Keratinocyte (primary cell): ENCODE measurements around the gene CA12. TPM values are rescaled to one million over a fixed set of nuclear protein-coding genes. Genes with fewer than 3 reads are reported as not detected.

Experiments
- DNase-seq: peaks from one replicate; pipeline ENCODE4 v3.0.0-alpha.2; 2011; ENCODE audit warnings: low read depth, missing footprints, low spot score
- FAIRE-seq: peaks from 2 replicates; lab custom pipeline; 2011; peaks lifted over from hg19 to GRCh38; lab: Jason Lieb, UNC
- H2AFZ ChIP-seq: 2 replicates; pipeline ENCODE4 v1.6.0; 2012; ENCODE audit warnings: low read length, control low read depth, inconsistent platforms; ENCODE audit not compliant: control insufficient read depth
- H3K27ac ChIP-seq: 2 replicates; pipeline ENCODE4 v1.5.1; 2011; ENCODE audit warnings: low read length; ENCODE audit not compliant: control insufficient read depth, insufficient read depth
- H3K27me3 ChIP-seq: 3 replicates; pipeline ENCODE4 v1.6.0; 2011; ENCODE audit warnings: low read length; ENCODE audit not compliant: control insufficient read depth, insufficient read depth; ENCODE audit errors: extremely low read depth
- H3K36me3 ChIP-seq, 2 experiments: 2 replicates in 1 of 2; 3 replicates in 1 of 2; pipeline ENCODE4 v1.5.1; 2011; ENCODE audit warnings: low read length in 2 of 2, mild to moderate bottlenecking in 1 of 2; ENCODE audit not compliant: control insufficient read depth in 2 of 2, insufficient read depth in 2 of 2; ENCODE audit errors: extremely low read depth in 1 of 2
- H3K4me1 ChIP-seq: 3 replicates; pipeline ENCODE4 v1.5.1; 2011; ENCODE audit warnings: low read length; ENCODE audit not compliant: control insufficient read depth, insufficient read depth; ENCODE audit errors: extremely low read depth
- H3K4me2 ChIP-seq: 3 replicates; pipeline ENCODE4 v1.6.0; 2011; ENCODE audit warnings: low read depth, low read length; ENCODE audit not compliant: control insufficient read depth, insufficient read depth; ENCODE audit errors: extremely low read depth
- H3K4me3 ChIP-seq, 3 experiments: fragments of 200-600 bp in 1 of 3; sonication (generic) in 1 of 3; 2 replicates in 2 of 3; 3 replicates in 1 of 3; pipeline ENCODE4 v1.5.1; 2011 to 2016; ENCODE audit warnings: low read length in 3 of 3, mild to moderate bottlenecking in 3 of 3, control low read depth in 2 of 3, inconsistent platforms in 1 of 3, low read depth in 1 of 3, mixed read lengths in 1 of 3, mixed run types in 1 of 3, moderate library complexity in 1 of 3; ENCODE audit not compliant: control insufficient read depth in 2 of 3, insufficient read depth in 2 of 3; ENCODE audit errors: extremely low read depth in 1 of 3
- H3K79me2 ChIP-seq: 2 replicates; pipeline ENCODE4 v1.6.0; 2012; ENCODE audit warnings: low read length; ENCODE audit not compliant: control insufficient read depth, insufficient read depth
- H3K9ac ChIP-seq: 3 replicates; pipeline ENCODE4 v1.6.0; 2011; ENCODE audit warnings: low read length; ENCODE audit not compliant: control insufficient read depth, insufficient read depth; ENCODE audit errors: extremely low read depth
- H3K9me1 ChIP-seq: 3 replicates; pipeline ENCODE4 v1.6.0; 2011; ENCODE audit warnings: low read length; ENCODE audit not compliant: control insufficient read depth, insufficient read depth; ENCODE audit errors: extremely low read depth
- H3K9me3 ChIP-seq: 2 replicates; pipeline ENCODE4 v1.5.1; 2012; ENCODE audit warnings: low read depth, low read length; ENCODE audit not compliant: control insufficient read depth
- H4K20me1 ChIP-seq: 3 replicates; pipeline ENCODE4 v1.6.0; 2011; ENCODE audit warnings: low read length; ENCODE audit not compliant: control insufficient read depth, insufficient read depth; ENCODE audit errors: extremely low read depth
- EZH2 ChIP-seq: IDR thresholded peaks from one replicate; pipeline ENCODE4 v1.6.1; 2012; ENCODE audit warnings: inconsistent platforms, mild to moderate bottlenecking, low read length, moderate library complexity
- dilution Hi-C: fragments of 300-500 bp; cut with MboI; formaldehyde crosslinking; loops from one replicate; pipeline ENCODE4 v1.7.0; 2020; ENCODE audit warnings: low sequenced_read_pairs; ENCODE audit not compliant: extremely low pct_ligation_motif_present
- polyA plus RNA-seq, 5 experiments: library from polyadenylated mRNA; depleted of rRNA in 3 of 5; stranded (reverse) in 3 of 5; stranded (forward) in 1 of 5; unstranded in 1 of 5; fragments of >200 nt; gene quantifications; 1 replicate in 1 of 5; 2 replicates in 3 of 5; 3 replicates in 1 of 5; pipeline versions ENCODE4 v1.2.1 to v1.2.3, GENCODE V29; 2011 to 2012; ENCODE audit warnings: missing spikeins in 2 of 5, low read depth in 1 of 5, low replicate concordance in 1 of 5
- TF ChIP-seq, protein P1 (sequence below), 3 experiments: IDR thresholded peaks in 1 of 3; conservative IDR thresholded peaks in 1 of 3; optimal IDR thresholded peaks in 1 of 3; 2 replicates in 2 of 3; 3 replicates in 1 of 3; pipeline versions ENCODE3 to v1.5.1; 2011; ENCODE audit warnings: low read length in 3 of 3, mild to moderate bottlenecking in 3 of 3, moderate library complexity in 2 of 3, control low read depth in 1 of 3, inconsistent platforms in 1 of 3; ENCODE audit not compliant: insufficient read depth in 2 of 3; ENCODE audit errors: extremely low read depth in 1 of 3

The CA12 gene
- polyA plus RNA-seq, 1 donor (not counting 4 experiments of a cell fraction or from before 2014, with no cell fraction given), result 158 TPM

DNA sequence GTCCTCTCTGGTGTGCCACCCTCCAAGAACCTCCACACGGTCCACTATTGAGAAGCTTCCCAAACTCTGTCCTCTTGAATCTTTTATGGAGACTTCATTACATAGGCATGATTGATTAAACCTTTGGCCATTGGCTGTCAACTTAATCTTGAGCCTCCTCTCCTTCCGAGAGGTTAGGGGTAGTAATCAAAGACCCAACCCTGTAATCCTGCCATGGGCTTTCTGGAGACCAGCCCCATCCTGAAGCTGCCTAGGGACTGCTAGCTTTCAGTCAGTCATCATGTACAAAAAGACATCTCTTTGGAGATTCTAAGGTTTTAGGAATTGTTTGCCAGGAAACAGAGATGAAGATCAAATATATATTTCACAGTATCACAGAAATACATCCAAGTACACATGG is 67.2 kb downstream of the CA12 start:
- Histone ChIP-seq H3K4me1 (no peaks in the 10 kb centered on the region), H3K9me1 (no peaks in the 10 kb centered on the region), H3K4me2 (no peak overlapping the region), H3K79me2 (no peaks in the 10 kb centered on the region), H3K27ac (no peak overlapping the region), H3K27me3 (no peaks in the 10 kb centered on the region), H3K9me3 (no peaks in the 10 kb centered on the region), H4K20me1 (no peaks in the 10 kb centered on the region), H3K4me3 (no peak overlapping the region), H2AFZ (no peak overlapping the region), H3K36me3 (no peaks in the 10 kb centered on the region), H3K9ac (no peak overlapping the region)
- TF ChIP-seq, protein P1, sequence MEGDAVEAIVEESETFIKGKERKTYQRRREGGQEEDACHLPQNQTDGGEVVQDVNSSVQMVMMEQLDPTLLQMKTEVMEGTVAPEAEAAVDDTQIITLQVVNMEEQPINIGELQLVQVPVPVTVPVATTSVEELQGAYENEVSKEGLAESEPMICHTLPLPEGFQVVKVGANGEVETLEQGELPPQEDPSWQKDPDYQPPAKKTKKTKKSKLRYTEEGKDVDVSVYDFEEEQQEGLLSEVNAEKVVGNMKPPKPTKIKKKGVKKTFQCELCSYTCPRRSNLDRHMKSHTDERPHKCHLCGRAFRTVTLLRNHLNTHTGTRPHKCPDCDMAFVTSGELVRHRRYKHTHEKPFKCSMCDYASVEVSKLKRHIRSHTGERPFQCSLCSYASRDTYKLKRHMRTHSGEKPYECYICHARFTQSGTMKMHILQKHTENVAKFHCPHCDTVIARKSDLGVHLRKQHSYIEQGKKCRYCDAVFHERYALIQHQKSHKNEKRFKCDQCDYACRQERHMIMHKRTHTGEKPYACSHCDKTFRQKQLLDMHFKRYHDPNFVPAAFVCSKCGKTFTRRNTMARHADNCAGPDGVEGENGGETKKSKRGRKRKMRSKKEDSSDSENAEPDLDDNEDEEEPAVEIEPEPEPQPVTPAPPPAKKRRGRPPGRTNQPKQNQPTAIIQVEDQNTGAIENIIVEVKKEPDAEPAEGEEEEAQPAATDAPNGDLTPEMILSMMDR (optimal IDR thresholded peaks at IDR 0.05 in 1 of 3, IDR thresholded peaks at IDR 0.05 in 1 of 3, conservative IDR thresholded peaks at IDR 0.05 in 1 of 3; ENCODE audit: extremely low read depth in 1 of 3, insufficient read depth in 2 of 3, low read length in 3 of 3), result no peak
- no peak for TF ChIP-seq EZH2
- dilution Hi-C loops, result no loop called here
- DNase-seq (no peak), FAIRE-seq (no peak)

DNA sequence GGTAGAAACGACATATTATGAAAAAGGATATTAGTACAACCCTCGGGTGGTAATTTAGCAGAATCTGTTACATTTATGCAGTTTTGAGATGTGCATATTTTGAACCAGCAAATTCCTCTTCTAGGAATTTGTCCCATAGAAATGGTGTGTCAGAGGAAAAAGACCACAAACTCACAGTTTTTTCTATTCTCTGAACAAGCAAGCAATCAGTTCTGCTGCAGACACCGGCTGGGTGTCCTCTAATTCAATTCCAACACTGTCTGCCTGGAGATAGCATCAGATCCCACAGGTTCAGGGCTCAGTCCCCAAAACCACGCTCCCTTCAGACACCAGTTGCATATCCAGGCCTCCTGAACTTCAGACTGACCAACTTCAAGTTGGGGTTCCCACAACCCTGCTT is 67.8 kb downstream of the CA12 start:
- FAIRE-seq (no peak), DNase-seq (no peak)
- Histone ChIP-seq H3K4me1 (no peaks in the 10 kb centered on the region), H2AFZ (no peak overlapping the region), H4K20me1 (no peaks in the 10 kb centered on the region), H3K4me3 (no peak overlapping the region), H3K9ac (no peak overlapping the region), H3K4me2 (no peak overlapping the region), H3K79me2 (no peaks in the 10 kb centered on the region), H3K9me1 (no peaks in the 10 kb centered on the region), H3K27me3 (no peaks in the 10 kb centered on the region), H3K36me3 (no peaks in the 10 kb centered on the region), H3K9me3 (no peaks in the 10 kb centered on the region), H3K27ac (no peak overlapping the region)
- dilution Hi-C loops, result no loop called here
- TF ChIP-seq, protein P1 (optimal IDR thresholded peaks at IDR 0.05 in 1 of 3, IDR thresholded peaks at IDR 0.05 in 1 of 3, conservative IDR thresholded peaks at IDR 0.05 in 1 of 3; ENCODE audit: extremely low read depth in 1 of 3, insufficient read depth in 2 of 3, low read length in 3 of 3), result no peak
- no peak for TF ChIP-seq EZH2
